ENCODE results near the gene B4GALT4.

- TF ChIP-seq CTCF (IDR thresholded peaks at IDR 0.05), result no peak
- TF ChIP-seq POLR2A (IDR thresholded peaks at IDR 0.05), result no peak
Observed at GRCh38 chr3:119220970-119221667, 19.6 kb downstream of the B4GALT4 start.

Measured in tibial nerve (tissue), 3 donors.